OCI-LY7 (cell line): ENCODE results near the gene PLCG1. TPM values are rescaled to one million over a fixed set of nuclear protein-coding genes. Genes with fewer than 3 reads are reported as not detected.

ENCODE experiments used
- BruUV-seq: library from RNA; stranded (reverse); fragments of 400-500 nt; replicated peaks from 2 replicates; lab custom pipeline; 2021; lab: Mats Ljungman, UMichigan
- CTCF ChIA-PET: fragments of 300-600 bp; sonication (Branson Sonifier 250); formaldehyde crosslinking; loops from one replicate; lab custom pipeline; 2022; ENCODE audit warnings: antibody characterized with exemption; ENCODE audit not compliant: unreplicated experiment; lab: Charles Lee
- POLR2A ChIA-PET: fragments of 300-600 bp; sonication (Branson Sonifier 250); formaldehyde crosslinking; loops from one replicate; lab custom pipeline; 2022; ENCODE audit warnings: antibody characterized with exemption; lab: Charles Lee
- DNase-seq: peaks from one replicate; pipeline ENCODE4 v3.0.0-alpha.2; 2015; ENCODE audit warnings: low spot score
- H2AFZ ChIP-seq: fragments of 200-600 bp; sonication (generic), shearing (Covaris generic); 2 replicates; pipeline ENCODE4 v1.6.1; 2014; ENCODE audit warnings: mild to moderate bottlenecking, antibody characterized with exemption, low read length, moderate library complexity
- H3K27ac ChIP-seq: fragments of 200-600 bp; sonication (generic); 2 replicates; pipeline ENCODE4 v1.5.1; 2014; ENCODE audit warnings: mixed run types, low read depth, mild to moderate bottlenecking, moderate library complexity, low read length, inconsistent platforms; ENCODE audit not compliant: poor library complexity, severe bottlenecking
- H3K36me3 ChIP-seq: fragments of 200-600 bp; sonication (generic); 2 replicates; pipeline ENCODE4 v1.6.1; 2014; ENCODE audit warnings: mild to moderate bottlenecking, antibody characterized with exemption, low read length, moderate library complexity, mixed read lengths; ENCODE audit not compliant: insufficient read depth
- H3K4me1 ChIP-seq: fragments of 200-600 bp; sonication (generic); 2 replicates; pipeline ENCODE4 v1.5.1; 2014; ENCODE audit warnings: mild to moderate bottlenecking, low read length; ENCODE audit not compliant: insufficient read depth, poor library complexity, severe bottlenecking
- H3K4me2 ChIP-seq: fragments of 200-600 bp; sonication (generic); 2 replicates; pipeline ENCODE4 v1.6.1; 2014; ENCODE audit warnings: mild to moderate bottlenecking, low read length
- H3K4me3 ChIP-seq: fragments of 200-600 bp; sonication (generic); 2 replicates; pipeline ENCODE4 v1.5.1; 2014; ENCODE audit warnings: mild to moderate bottlenecking, low read depth, low read length; ENCODE audit not compliant: poor library complexity, severe bottlenecking
- H3K79me2 ChIP-seq: fragments of 200-600 bp; sonication (generic); 2 replicates; pipeline ENCODE4 v1.6.1; 2016; ENCODE audit warnings: low read depth, mild to moderate bottlenecking, low read length, moderate library complexity, mixed read lengths; ENCODE audit not compliant: insufficient read depth
- H3K9me2 ChIP-seq: fragments of 200-600 bp; sonication (generic); 2 replicates; pipeline ENCODE4 v1.6.1; 2016; ENCODE audit warnings: mild to moderate bottlenecking, low read length, mixed read lengths; ENCODE audit not compliant: insufficient read depth
- H3K9me3 ChIP-seq: fragments of 200-600 bp; sonication (generic); 2 replicates; pipeline ENCODE4 v1.6.1; 2014; ENCODE audit warnings: mild to moderate bottlenecking, mixed run types, low read length, mixed read lengths
- H4K20me1 ChIP-seq: fragments of 200-600 bp; sonication (generic); 2 replicates; pipeline ENCODE4 v1.6.1; 2014; ENCODE audit warnings: mild to moderate bottlenecking, antibody characterized with exemption, low read length, moderate library complexity, mixed read lengths; ENCODE audit not compliant: insufficient read depth
- CTCF ChIP-seq: fragments of 200-600 bp; sonication (generic); conservative IDR thresholded peaks from 2 replicates; pipeline ENCODE4 v1.5.1; 2014; ENCODE audit warnings: mild to moderate bottlenecking, antibody characterized with exemption, low read length, moderate library complexity, mixed read lengths
- EZH2phosphoT487 ChIP-seq: fragments of 200-600 bp; sonication (generic); IDR thresholded peaks from 2 replicates; pipeline ENCODE4 v1.6.1; 2018; ENCODE audit warnings: low read depth, borderline replicate concordance, mild to moderate bottlenecking, mixed run types, antibody characterized with exemption, low read length, moderate library complexity, mixed read lengths
- intact Hi-C: fragments of 100-400 bp; cut with micrococcal nuclease; formaldehyde crosslinking; loops from one replicate; pipeline ENCODE4 v1.10.0; 2022; ENCODE audit not compliant: unreplicated experiment
- total RNA-seq, 2 experiments: library from RNA; depleted of rRNA in 1 of 2; stranded (reverse); fragments of >200 nt in 1 of 2; shearing (Covaris generic) in 1 of 2; gene quantifications; 2 replicates each; pipeline ENCODE4 v1.2.3, GENCODE V29; 2014 to 2022

The PLCG1 gene
- total RNA-seq, 2 experiments from 2014 or later: 103 to 121 TPM

GRCh38 chr20:41108531-41108930, 28.8 kb upstream of the PLCG1 start:
- no TSS peak for BruUV-seq
- ChIA-PET CTCF (no interaction called here), POLR2A (no interaction called here)
- Histone ChIP-seq H3K4me3 (no peak overlapping the region), H2AFZ (no peak overlapping the region), H3K79me2 (no peaks in the 10 kb centered on the region), H3K27ac (no peak overlapping the region), H3K4me1 (no peaks in the 10 kb centered on the region), H3K36me3 (peaks cover 99% of the 10 kb centered on the region), H3K9me2 (no peaks in the 10 kb centered on the region), H3K4me2 (no peak overlapping the region), H4K20me1 (no peaks in the 10 kb centered on the region), H3K9me3 (no peaks in the 10 kb centered on the region)
- DNase-seq: no peak
- intact Hi-C loops: no loop called here
- TF ChIP-seq CTCF: no peak

- CTCF ChIA-PET: no interaction called here
These were observed 27.3 kb upstream of the PLCG1 start for GRCh38 chr20:41110012-41110411.

More at GRCh38 chr20:41110012-41110411, 27.3 kb upstream of the PLCG1 start:
- peaks cover 99% of the 10 kb centered on the region for H3K36me3 ChIP-seq
- no peaks in the 10 kb centered on the region for H4K20me1 ChIP-seq
- intact Hi-C loops: no loop called here
- H3K9me3 ChIP-seq: no peaks in the 10 kb centered on the region
- no peak for TF ChIP-seq CTCF
- TF ChIP-seq EZH2phosphoT487: no peak
- no peak for DNase-seq
- no peak overlapping the region for H3K4me3 ChIP-seq
- H3K9me2 ChIP-seq: no peaks in the 10 kb centered on the region
- H3K4me2 ChIP-seq: no peak overlapping the region
- H3K27ac ChIP-seq: no peak overlapping the region
- POLR2A ChIA-PET: no interaction called here
- H3K4me1 ChIP-seq: no peaks in the 10 kb centered on the region
- H2AFZ ChIP-seq: no peak overlapping the region
- BruUV-seq: no TSS peak
- no peaks in the 10 kb centered on the region for H3K79me2 ChIP-seq
